PFSK-1 (cell line): Measurements from ENCODE around the gene PREX1.

ENCODE experiments used
- POLR2AphosphoS5 ChIP-seq: IDR thresholded peaks from 2 replicates; pipeline ENCODE4 v1.6.1; 2012; ENCODE audit warnings: low read depth, mild to moderate bottlenecking, control low read depth, low read length, moderate library complexity
- SIN3A ChIP-seq: IDR thresholded peaks from 2 replicates; pipeline ENCODE4 v1.6.1; 2012; ENCODE audit warnings: mild to moderate bottlenecking, low read length, moderate library complexity, borderline replicate concordance; ENCODE audit not compliant: insufficient read depth
- TAF1 ChIP-seq: IDR thresholded peaks from 2 replicates; pipeline ENCODE4 v1.6.1; 2012; ENCODE audit warnings: low read length, control low read depth, borderline replicate concordance; ENCODE audit not compliant: insufficient read depth
- TF ChIP-seq, protein P1 (sequence below), 2 experiments: IDR thresholded peaks; 2 replicates each; pipeline versions ENCODE4 v1.6.1 to v1.8.0; 2011 to 2012; ENCODE audit warnings: low read depth in 2 of 2, low read length in 2 of 2, control low read depth in 1 of 2, inconsistent platforms in 1 of 2, mild to moderate bottlenecking in 1 of 2, moderate library complexity in 1 of 2; ENCODE audit not compliant: insufficient read depth in 1 of 2

DNA sequence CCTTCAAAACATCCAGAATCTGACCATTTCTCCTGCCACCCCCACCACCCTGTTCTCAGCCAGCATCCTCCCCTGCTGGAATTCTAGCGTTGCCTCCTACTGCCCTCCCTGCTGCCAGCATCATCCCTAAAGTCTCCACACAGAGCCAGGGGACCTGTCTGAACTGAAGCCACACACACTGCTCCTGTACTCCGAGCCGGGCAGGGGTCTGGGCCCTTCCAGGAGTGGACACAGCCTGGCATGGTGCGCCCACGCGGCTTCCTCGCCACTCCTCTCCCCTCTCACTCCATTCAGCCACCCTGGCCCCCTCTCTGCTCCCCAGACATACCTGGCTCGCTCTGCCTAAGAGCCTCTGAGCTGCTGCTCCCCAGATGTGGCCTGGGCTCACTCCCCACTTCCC lies 155.5 kb downstream of the PREX1 start:
- TF ChIP-seq POLR2AphosphoS5 (no peak), TAF1 (no peak), SIN3A (no peak)
- TF ChIP-seq, protein P1, sequence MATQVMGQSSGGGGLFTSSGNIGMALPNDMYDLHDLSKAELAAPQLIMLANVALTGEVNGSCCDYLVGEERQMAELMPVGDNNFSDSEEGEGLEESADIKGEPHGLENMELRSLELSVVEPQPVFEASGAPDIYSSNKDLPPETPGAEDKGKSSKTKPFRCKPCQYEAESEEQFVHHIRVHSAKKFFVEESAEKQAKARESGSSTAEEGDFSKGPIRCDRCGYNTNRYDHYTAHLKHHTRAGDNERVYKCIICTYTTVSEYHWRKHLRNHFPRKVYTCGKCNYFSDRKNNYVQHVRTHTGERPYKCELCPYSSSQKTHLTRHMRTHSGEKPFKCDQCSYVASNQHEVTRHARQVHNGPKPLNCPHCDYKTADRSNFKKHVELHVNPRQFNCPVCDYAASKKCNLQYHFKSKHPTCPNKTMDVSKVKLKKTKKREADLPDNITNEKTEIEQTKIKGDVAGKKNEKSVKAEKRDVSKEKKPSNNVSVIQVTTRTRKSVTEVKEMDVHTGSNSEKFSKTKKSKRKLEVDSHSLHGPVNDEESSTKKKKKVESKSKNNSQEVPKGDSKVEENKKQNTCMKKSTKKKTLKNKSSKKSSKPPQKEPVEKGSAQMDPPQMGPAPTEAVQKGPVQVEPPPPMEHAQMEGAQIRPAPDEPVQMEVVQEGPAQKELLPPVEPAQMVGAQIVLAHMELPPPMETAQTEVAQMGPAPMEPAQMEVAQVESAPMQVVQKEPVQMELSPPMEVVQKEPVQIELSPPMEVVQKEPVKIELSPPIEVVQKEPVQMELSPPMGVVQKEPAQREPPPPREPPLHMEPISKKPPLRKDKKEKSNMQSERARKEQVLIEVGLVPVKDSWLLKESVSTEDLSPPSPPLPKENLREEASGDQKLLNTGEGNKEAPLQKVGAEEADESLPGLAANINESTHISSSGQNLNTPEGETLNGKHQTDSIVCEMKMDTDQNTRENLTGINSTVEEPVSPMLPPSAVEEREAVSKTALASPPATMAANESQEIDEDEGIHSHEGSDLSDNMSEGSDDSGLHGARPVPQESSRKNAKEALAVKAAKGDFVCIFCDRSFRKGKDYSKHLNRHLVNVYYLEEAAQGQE (IDR thresholded peaks at IDR 0.05; ENCODE audit: insufficient read depth in 1 of 2, low read depth in 2 of 2, low read length in 2 of 2) = no peak
